Panc1 (cell line): ENCODE measurements around the gene FN3K. TPM values are rescaled to one million over a fixed set of nuclear protein-coding genes. Genes with fewer than 3 reads are reported as not detected.

ENCODE experiments used
- ATAC-seq: fragments of 200-7000 bp; cut with Tn5 transposase; 2 replicates; pipeline ENCODE4 v1.9.1; 2020; ENCODE audit warnings: mild to moderate bottlenecking, moderate library complexity
- BruUV-seq: library from RNA; stranded (reverse); fragments of 400-500 nt; replicated peaks from 2 replicates; lab custom pipeline; 2021; lab: Mats Ljungman, UMichigan
- CTCF ChIA-PET: fragments of 300-600 bp; sonication (Branson Sonifier 250); formaldehyde crosslinking; loops from one replicate; lab custom pipeline; 2022; ENCODE audit warnings: antibody characterized with exemption; lab: Charles Lee
- POLR2A ChIA-PET: fragments of 300-600 bp; sonication (Branson Sonifier 250); formaldehyde crosslinking; loops from one replicate; lab custom pipeline; 2022; ENCODE audit warnings: antibody characterized with exemption; lab: Charles Lee
- DNase-seq: peaks from one replicate; pipeline ENCODE4 v3.0.0-alpha.2; 2010; ENCODE audit warnings: low read depth, low spot score
- H3K27ac ChIP-seq: 2 replicates; pipeline ENCODE4 v1.5.1; 2011; ENCODE audit warnings: mild to moderate bottlenecking, low read length, inconsistent platforms
- H3K27me3 ChIP-seq: fragments of 200-500 bp; sonication (Bioruptor generic); 2 replicates; pipeline ENCODE4 v1.6.0; 2014; ENCODE audit warnings: low read length, inconsistent platforms; ENCODE audit not compliant: control insufficient read depth, insufficient read depth
- H3K36me3 ChIP-seq: fragments of 200-500 bp; sonication (Bioruptor generic); 2 replicates; pipeline ENCODE4 v1.5.1; 2014; ENCODE audit warnings: inconsistent platforms, mild to moderate bottlenecking, low read length, moderate library complexity; ENCODE audit not compliant: control insufficient read depth, insufficient read depth
- H3K4me1 ChIP-seq: 2 replicates; pipeline ENCODE4 v1.5.1; 2011; ENCODE audit warnings: inconsistent platforms, mild to moderate bottlenecking, low read length, moderate library complexity; ENCODE audit not compliant: control insufficient read depth, insufficient read depth
- H3K4me3 ChIP-seq, 2 experiments: 2 replicates each; pipeline ENCODE4 v1.5.1; 2011 to 2012; ENCODE audit warnings: low read depth in 2 of 2, low read length in 2 of 2, mild to moderate bottlenecking in 2 of 2, inconsistent platforms in 1 of 2, moderate library complexity in 1 of 2
- H3K9me3 ChIP-seq: fragments of 200-500 bp; sonication (Bioruptor generic); 2 replicates; pipeline ENCODE4 v1.5.1; 2014; ENCODE audit warnings: low read depth, mild to moderate bottlenecking, inconsistent platforms, low read length, moderate library complexity; ENCODE audit not compliant: control insufficient read depth, insufficient read depth
- POLR2AphosphoS5 ChIP-seq: IDR thresholded peaks from 2 replicates; pipeline ENCODE4 v1.6.1; 2012; ENCODE audit warnings: mild to moderate bottlenecking, low read depth, low read length, moderate library complexity
- SIN3A ChIP-seq: IDR thresholded peaks from 2 replicates; pipeline ENCODE4 v1.6.1; 2012; ENCODE audit warnings: low read depth, mild to moderate bottlenecking, low read length, moderate library complexity, borderline replicate concordance; ENCODE audit not compliant: insufficient read depth
- TCF7L2 ChIP-seq: IDR thresholded peaks from 2 replicates; pipeline ENCODE4 v1.6.1; 2011; ENCODE audit warnings: mild to moderate bottlenecking, low read depth, low read length, inconsistent platforms
- in situ Hi-C: cut with HindIII; loops from 2 replicates; pipeline ENCODE4 v1.10.0; 2016; ENCODE audit warnings: low sequenced_read_pairs, low pct_unique_long_range_greater_than_20kb
- intact Hi-C: fragments of 100-400 bp; cut with micrococcal nuclease; formaldehyde crosslinking; loops from one replicate; pipeline ENCODE4 v1.10.0; 2022; ENCODE audit not compliant: unreplicated experiment
- total RNA-seq: library from RNA; stranded (reverse); gene quantifications from one replicate; pipeline ENCODE4 v1.2.1, GENCODE V29; 2021; ENCODE audit not compliant: unreplicated experiment
- TF ChIP-seq, protein P1 (sequence below): fragments of 450-650 bp; IDR thresholded peaks from 2 replicates; pipeline ENCODE4 v1.5.1; 2017; ENCODE audit warnings: mild to moderate bottlenecking
- TF ChIP-seq, protein P2 (sequence below), 2 experiments: IDR thresholded peaks; 2 replicates each; pipeline ENCODE4 v1.6.1; 2011 to 2012; ENCODE audit warnings: low read depth in 2 of 2, control low read depth in 1 of 2, low read length in 1 of 2, mild to moderate bottlenecking in 1 of 2, moderate library complexity in 1 of 2; ENCODE audit not compliant: insufficient read depth in 1 of 2

The FN3K gene
- total RNA-seq, 1 experiment from 2014 or later: 34.8 TPM

DNA sequence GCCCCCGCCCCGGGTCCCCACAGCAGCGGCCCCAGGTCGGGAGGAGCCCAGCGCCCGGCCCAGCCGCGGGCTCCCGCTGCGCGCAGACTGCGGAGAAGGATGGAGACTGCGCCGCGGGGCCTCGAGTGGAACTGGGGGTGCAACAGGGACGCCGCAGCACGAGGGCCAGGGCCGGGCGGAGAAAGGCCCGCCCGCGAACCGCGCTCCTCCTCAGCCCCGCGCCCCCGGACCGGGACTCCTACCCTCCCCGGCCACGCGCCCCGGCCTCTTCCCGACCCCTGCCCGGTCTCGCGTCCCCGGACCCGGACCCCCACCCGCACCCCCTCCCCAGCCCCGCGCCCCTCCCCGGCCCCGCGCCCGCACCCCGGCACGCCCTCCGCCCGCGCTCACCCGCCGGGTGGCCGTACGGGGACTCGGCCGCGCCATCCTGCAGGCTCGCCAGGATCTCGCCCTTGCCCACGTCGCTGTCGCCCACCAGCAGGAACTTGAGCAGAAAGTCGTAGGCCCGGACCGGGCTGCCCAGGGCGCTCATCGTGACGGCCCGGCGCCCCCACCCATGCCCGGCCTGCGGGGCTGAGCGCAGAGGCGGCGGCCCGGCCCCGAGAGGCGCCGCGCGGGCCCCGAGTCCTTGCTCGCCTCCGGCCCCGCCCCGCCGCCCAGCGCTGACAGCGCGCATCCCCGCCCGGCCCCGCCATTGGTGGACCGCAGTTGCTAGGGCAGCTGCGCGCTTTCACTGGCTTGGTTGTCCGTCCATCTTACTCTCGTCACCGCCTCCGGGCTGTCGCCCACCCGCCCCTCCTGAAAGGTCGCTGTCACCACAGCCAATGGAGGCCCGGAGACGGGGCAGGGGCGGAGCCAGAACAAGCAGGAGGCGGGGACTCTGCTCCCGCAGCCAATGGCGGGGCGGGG is 37.1 kb upstream of the FN3K start, which contains the start of gene RAB40B:
Gene RAB40B, minus strand, starts transcription at position 634 of the 909 bp plus-strand sequence. Its CDS starts 102 bp downstream, at position 532.
- POLR2A ChIA-PET: no interaction called here
- DNase-seq (peak; percentile 64), ATAC-seq (peak; percentile 97)
- in situ Hi-C loops (no loop called here), intact Hi-C loops (no loop called here)
- Histone ChIP-seq H3K27ac (no peak within 1 kb of the TSS), H3K4me1 (0 out of 2 replicates have a peak, but pooled peaks cover 5% of the 10 kb centered on the region), H3K36me3 (no peaks in the 10 kb centered on the region), H3K4me3 (peak within 1 kb of the TSS; percentile 62 to 65), H3K9me3 (no peaks in the 10 kb centered on the region), H3K27me3 (peaks cover 2% of the 10 kb centered on the region; the same call in 1 of the 2 replicates)
- TF ChIP-seq, protein P1, sequence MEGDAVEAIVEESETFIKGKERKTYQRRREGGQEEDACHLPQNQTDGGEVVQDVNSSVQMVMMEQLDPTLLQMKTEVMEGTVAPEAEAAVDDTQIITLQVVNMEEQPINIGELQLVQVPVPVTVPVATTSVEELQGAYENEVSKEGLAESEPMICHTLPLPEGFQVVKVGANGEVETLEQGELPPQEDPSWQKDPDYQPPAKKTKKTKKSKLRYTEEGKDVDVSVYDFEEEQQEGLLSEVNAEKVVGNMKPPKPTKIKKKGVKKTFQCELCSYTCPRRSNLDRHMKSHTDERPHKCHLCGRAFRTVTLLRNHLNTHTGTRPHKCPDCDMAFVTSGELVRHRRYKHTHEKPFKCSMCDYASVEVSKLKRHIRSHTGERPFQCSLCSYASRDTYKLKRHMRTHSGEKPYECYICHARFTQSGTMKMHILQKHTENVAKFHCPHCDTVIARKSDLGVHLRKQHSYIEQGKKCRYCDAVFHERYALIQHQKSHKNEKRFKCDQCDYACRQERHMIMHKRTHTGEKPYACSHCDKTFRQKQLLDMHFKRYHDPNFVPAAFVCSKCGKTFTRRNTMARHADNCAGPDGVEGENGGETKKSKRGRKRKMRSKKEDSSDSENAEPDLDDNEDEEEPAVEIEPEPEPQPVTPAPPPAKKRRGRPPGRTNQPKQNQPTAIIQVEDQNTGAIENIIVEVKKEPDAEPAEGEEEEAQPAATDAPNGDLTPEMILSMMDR: no peak
- TF ChIP-seq, protein P2, sequence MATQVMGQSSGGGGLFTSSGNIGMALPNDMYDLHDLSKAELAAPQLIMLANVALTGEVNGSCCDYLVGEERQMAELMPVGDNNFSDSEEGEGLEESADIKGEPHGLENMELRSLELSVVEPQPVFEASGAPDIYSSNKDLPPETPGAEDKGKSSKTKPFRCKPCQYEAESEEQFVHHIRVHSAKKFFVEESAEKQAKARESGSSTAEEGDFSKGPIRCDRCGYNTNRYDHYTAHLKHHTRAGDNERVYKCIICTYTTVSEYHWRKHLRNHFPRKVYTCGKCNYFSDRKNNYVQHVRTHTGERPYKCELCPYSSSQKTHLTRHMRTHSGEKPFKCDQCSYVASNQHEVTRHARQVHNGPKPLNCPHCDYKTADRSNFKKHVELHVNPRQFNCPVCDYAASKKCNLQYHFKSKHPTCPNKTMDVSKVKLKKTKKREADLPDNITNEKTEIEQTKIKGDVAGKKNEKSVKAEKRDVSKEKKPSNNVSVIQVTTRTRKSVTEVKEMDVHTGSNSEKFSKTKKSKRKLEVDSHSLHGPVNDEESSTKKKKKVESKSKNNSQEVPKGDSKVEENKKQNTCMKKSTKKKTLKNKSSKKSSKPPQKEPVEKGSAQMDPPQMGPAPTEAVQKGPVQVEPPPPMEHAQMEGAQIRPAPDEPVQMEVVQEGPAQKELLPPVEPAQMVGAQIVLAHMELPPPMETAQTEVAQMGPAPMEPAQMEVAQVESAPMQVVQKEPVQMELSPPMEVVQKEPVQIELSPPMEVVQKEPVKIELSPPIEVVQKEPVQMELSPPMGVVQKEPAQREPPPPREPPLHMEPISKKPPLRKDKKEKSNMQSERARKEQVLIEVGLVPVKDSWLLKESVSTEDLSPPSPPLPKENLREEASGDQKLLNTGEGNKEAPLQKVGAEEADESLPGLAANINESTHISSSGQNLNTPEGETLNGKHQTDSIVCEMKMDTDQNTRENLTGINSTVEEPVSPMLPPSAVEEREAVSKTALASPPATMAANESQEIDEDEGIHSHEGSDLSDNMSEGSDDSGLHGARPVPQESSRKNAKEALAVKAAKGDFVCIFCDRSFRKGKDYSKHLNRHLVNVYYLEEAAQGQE (IDR thresholded peaks at IDR 0.05; ENCODE audit: insufficient read depth in 1 of 2, low read depth in 2 of 2, low read length in 1 of 2): no peak
- TF ChIP-seq POLR2AphosphoS5 (no peak), SIN3A (no peak), TCF7L2 (no peak)
- BruUV-seq: no TSS peak
- CTCF ChIA-PET: no interaction called here

DNA sequence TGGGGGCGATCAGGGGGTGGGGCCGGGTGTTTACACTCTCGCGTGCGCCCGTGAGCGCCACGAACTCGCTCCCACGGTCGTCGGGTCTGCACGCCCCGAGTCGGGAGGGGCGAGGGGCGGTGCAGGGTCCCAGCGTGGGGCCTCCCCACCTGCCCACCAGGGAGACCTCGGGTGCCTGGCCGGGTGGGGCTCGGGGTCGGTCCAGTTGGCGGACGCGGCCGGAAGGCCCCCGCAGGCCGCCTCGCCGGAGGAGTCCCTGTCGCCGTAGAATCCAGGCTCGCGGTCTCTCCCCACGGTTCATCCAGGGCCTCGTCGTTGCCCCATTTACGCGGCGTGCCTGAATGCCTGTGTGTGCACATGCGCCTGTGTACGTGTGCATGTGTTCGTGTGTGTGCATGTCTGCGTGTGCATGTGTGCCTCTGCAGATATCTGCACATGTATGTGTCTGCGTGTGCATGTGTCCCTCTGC is 36.4 kb upstream of the FN3K start:
- peak; percentile 49 for ATAC-seq
- H3K4me1 ChIP-seq: 0 out of 2 replicates have a peak, but pooled peaks cover 5% of the 10 kb centered on the region
- H3K4me3 ChIP-seq: peak overlapping the region; percentile 62 to 65
- no TSS peak for BruUV-seq
- intact Hi-C loops (no loop called here), in situ Hi-C loops (no loop called here)
- no peaks in the 10 kb centered on the region for H3K36me3 ChIP-seq
- no peak for DNase-seq
- H3K27ac ChIP-seq: no peak overlapping the region
- H3K9me3 ChIP-seq: no peaks in the 10 kb centered on the region
- peaks cover 2% of the 10 kb centered on the region; the same call in 1 of the 2 replicates for H3K27me3 ChIP-seq
- CTCF ChIA-PET: no interaction called here
- TF ChIP-seq TCF7L2: no peak
- peak; percentile 54; the same call in 1 of the 2 replicates for TF ChIP-seq SIN3A
- POLR2A ChIA-PET: no interaction called here
